Ascending aorta (tissue), 2 donors: ENCODE data around the gene SPR. TPM values are rescaled to one million over a fixed set of nuclear protein-coding genes. Genes with fewer than 3 reads are reported as not detected.

Experiments
- DNase-seq, 2 donors: peaks; one replicate each; pipeline ENCODE4 v3.0.0-alpha.2; 2019; ENCODE audit warnings: low spot score in 2 of 2
- H3K27ac ChIP-seq, 2 donors: fragments of 200-600 bp; sonication (generic); one replicate each; pipeline ENCODE4 v1.5.1; 2016 to 2017; ENCODE audit warnings: mild to moderate bottlenecking in 1 of 2
- H3K27me3 ChIP-seq: fragments of 200-600 bp; sonication (generic); one replicate; pipeline ENCODE4 v1.5.1; 2017
- H3K36me3 ChIP-seq, 2 donors: fragments of 200-600 bp; sonication (generic); one replicate each; pipeline ENCODE4 v1.5.1; 2016
- H3K4me1 ChIP-seq, 2 donors: fragments of 200-600 bp; sonication (generic); one replicate each; pipeline ENCODE4 v1.5.1; 2016 to 2017; ENCODE audit warnings: mild to moderate bottlenecking in 1 of 2
- H3K4me3 ChIP-seq, 2 donors: fragments of 200-600 bp; sonication (generic); one replicate each; pipeline ENCODE4 v1.5.1; 2016 to 2017; ENCODE audit warnings: mild to moderate bottlenecking in 1 of 2
- H3K9me3 ChIP-seq, 2 donors: fragments of 200-600 bp; sonication (generic); one replicate each; pipeline ENCODE4 v1.5.1; 2016
- CTCF ChIP-seq, 3 experiments: fragments of 200-600 bp in 2 of 3; fragments of 450-650 bp in 1 of 3; sonication (generic) in 2 of 3; IDR thresholded peaks; one replicate each; pipeline ENCODE4 v1.5.1; 2016 to 2019; ENCODE audit warnings: antibody characterized with exemption in 3 of 3, mild to moderate bottlenecking in 1 of 3, moderate library complexity in 1 of 3
- intact Hi-C: fragments of 100-400 bp; cut with DNase I; formaldehyde crosslinking; loops from one replicate; pipeline ENCODE4 v1.15.1; 2023
- total RNA-seq: library from RNA; depleted of rRNA; stranded (reverse); fragments of >200 nt; gene quantifications from one replicate; pipeline ENCODE4 v1.1.0, GENCODE V29; 2016

The SPR gene
- total RNA-seq, 1 donor from 2014 or later, result 68.3 TPM

GRCh38 chr2:72917877-72918553, 30.8 kb downstream of the SPR start:
- Histone ChIP-seq H3K36me3 (no peaks in the 10 kb centered on the region), H3K27me3 (peaks cover 47% of the 10 kb centered on the region), H3K4me1 (peaks cover 12 to 39% of the 10 kb centered on the region in 2 donors), H3K4me3 (peak overlapping the region; percentile 54 to 60), H3K9me3 (no peaks in the 10 kb centered on the region), H3K27ac (no peak overlapping the region)
- intact Hi-C loops, result no loop called here
- TF ChIP-seq CTCF (IDR thresholded peaks at IDR 0.05), result no peak
- no peak for DNase-seq

- Histone ChIP-seq H3K4me3 (peak overlapping the region; percentile 39 to 45), H3K36me3 (no peaks in the 10 kb centered on the region), H3K4me1 (peaks cover 12 to 48% of the 10 kb centered on the region in 2 donors), H3K27ac (no peak overlapping the region), H3K27me3 (peaks cover 50% of the 10 kb centered on the region), H3K9me3 (no peaks in the 10 kb centered on the region)
- TF ChIP-seq CTCF (IDR thresholded peaks at IDR 0.05), result no peak
- intact Hi-C loops, result no loop called here
- no peak for DNase-seq
Measured at GRCh38 chr2:72919414-72920317, 32.5 kb downstream of the SPR start.

- H3K4me3 ChIP-seq, result peak overlapping the region; percentile 39 to 45
- peaks cover 51% of the 10 kb centered on the region for H3K27me3 ChIP-seq
Measured at GRCh38 chr2:72920318-72921087, 33.3 kb downstream of the SPR start.

GRCh38 chr2:72921088-72921851, 34.1 kb downstream of the SPR start:
- H3K36me3 ChIP-seq, result no peaks in the 10 kb centered on the region
- no peak for DNase-seq
- peaks cover 12 to 40% of the 10 kb centered on the region in 2 donors for H3K4me1 ChIP-seq
- intact Hi-C loops, result no loop called here
- no peak overlapping the region for H3K4me3 ChIP-seq
- TF ChIP-seq CTCF (IDR thresholded peaks at IDR 0.05), result no peak
- no peak overlapping the region for H3K27ac ChIP-seq
- no peaks in the 10 kb centered on the region for H3K9me3 ChIP-seq
- peaks cover 51% of the 10 kb centered on the region for H3K27me3 ChIP-seq

More at GRCh38 chr2:72920318-72921087, 33.3 kb downstream of the SPR start:
- Histone ChIP-seq H3K36me3 (no peaks in the 10 kb centered on the region), H3K9me3 (no peaks in the 10 kb centered on the region), H3K27ac (no peak overlapping the region), H3K4me1 (peaks cover 12 to 48% of the 10 kb centered on the region in 2 donors)
- DNase-seq, result no peak
- intact Hi-C loops, result no loop called here
- TF ChIP-seq CTCF (IDR thresholded peaks at IDR 0.05), result no peak

GRCh38 chr2:72921853-72922252, 34.6 kb downstream of the SPR start:
- intact Hi-C loops, result no loop called here
- Histone ChIP-seq H3K27me3 (peaks cover 46% of the 10 kb centered on the region), H3K4me3 (no peak overlapping the region), H3K4me1 (peaks cover 12 to 35% of the 10 kb centered on the region in 2 donors), H3K36me3 (no peaks in the 10 kb centered on the region), H3K9me3 (no peaks in the 10 kb centered on the region), H3K27ac (no peak overlapping the region)
- no peak for TF ChIP-seq CTCF (IDR thresholded peaks at IDR 0.05)
- DNase-seq, result no peak
